ENCODE results near the gene TMBIM6. TPM values are rescaled to one million over a fixed set of nuclear protein-coding genes. Genes with fewer than 3 reads are reported as not detected.
"Not testable (repeated sequence)": the region's sequence is repeated elsewhere in the genome, so short reads cannot be mapped to it uniquely, and the experiment has no call there.

TMBIM6 gene
- total RNA-seq, 4 donors from 2014 or later: 228 to 395 (median 322) TPM

- no peak for DNase-seq (ENCODE audit: extremely low spot score)
- peaks cover 0 to 12% (median 5%) of the 10 kb centered on the region in 4 donors for H3K4me1 ChIP-seq
- H3K36me3 ChIP-seq: peaks cover 48 to 73% (median 68%) of the 10 kb centered on the region in 4 donors
- no peaks in the 10 kb centered on the region for H3K9me3 ChIP-seq
- H3K27me3 ChIP-seq: no peaks in the 10 kb centered on the region
- TF ChIP-seq POLR2AphosphoS5 (IDR thresholded peaks at IDR 0.05) (peak in 1 of 2 donors; percentile 5), CTCF (IDR thresholded peaks at IDR 0.05) (peak; percentile 52 to 73 (median 53)), POLR2A (IDR thresholded peaks at IDR 0.05; ENCODE audit: low read depth) (no peak)
- WGBS: 16% methylated on average over 8 of the region's 8 CpGs
- no peak overlapping the region for H3K4me3 ChIP-seq
- peak overlapping the region in 2 of 4 donors; percentile 23 to 55 for H3K27ac ChIP-seq (replicated peaks in 1 of 4)
- intact Hi-C loops (cut with DNase I): no loop called here
Observed at GRCh38 chr12:49763006-49763591, 21.7 kb downstream of the TMBIM6 start.

- Histone ChIP-seq H3K27me3 (no peaks in the 10 kb centered on the region), H3K9me3 (no peaks in the 10 kb centered on the region), H3K4me3 (no peak overlapping the region), H3K27ac (replicated peaks in 1 of 4) (no peak overlapping the region), H3K36me3 (peaks cover 37 to 63% (median 58%) of the 10 kb centered on the region in 4 donors), H3K4me1 (peaks cover 0 to 12% (median 5%) of the 10 kb centered on the region in 4 donors)
- intact Hi-C loops (cut with DNase I): no loop called here
- DNase-seq (ENCODE audit: extremely low spot score): no peak
- WGBS: 59% methylated on average over 3 of the region's 3 CpGs
- no peak for TF ChIP-seq EP300 (IDR thresholded peaks at IDR 0.05)
- TF ChIP-seq CTCF (IDR thresholded peaks at IDR 0.05): no peak
- no peak for TF ChIP-seq POLR2A (IDR thresholded peaks at IDR 0.05; ENCODE audit: low read depth)
- TF ChIP-seq POLR2AphosphoS5 (IDR thresholded peaks at IDR 0.05): no peak
Observed at GRCh38 chr12:49764126-49764525, 22.8 kb downstream of the TMBIM6 start.

GRCh38 chr12:49766115-49766455 lies 24.7 kb downstream of the TMBIM6 start:
- Histone ChIP-seq H3K36me3 (peaks cover 18 to 43% (median 39%) of the 10 kb centered on the region in 4 donors), H3K4me1 (peaks cover 0 to 12% (median 5%) of the 10 kb centered on the region in 4 donors), H3K27me3 (no peaks in the 10 kb centered on the region), H3K9me3 (no peaks in the 10 kb centered on the region), H3K4me3 (no peak overlapping the region), H3K27ac (replicated peaks in 1 of 4) (no peak overlapping the region)
- TF ChIP-seq EP300 (IDR thresholded peaks at IDR 0.05): no peak
- no peak for TF ChIP-seq POLR2A (IDR thresholded peaks at IDR 0.05; ENCODE audit: low read depth)
- no peak for TF ChIP-seq CTCF (IDR thresholded peaks at IDR 0.05)
- TF ChIP-seq POLR2AphosphoS5 (IDR thresholded peaks at IDR 0.05): no peak
- no peak for DNase-seq (ENCODE audit: extremely low spot score)
- intact Hi-C loops (cut with DNase I): no loop called here
- WGBS: 92% methylated on average over 8 of the region's 8 CpGs

- intact Hi-C loops (cut with DNase I): no loop called here
- 86% methylated on average over 4 of the region's 4 CpGs for WGBS
- H3K4me3 ChIP-seq: no peak overlapping the region
- H3K27me3 ChIP-seq: no peaks in the 10 kb centered on the region
- H3K36me3 ChIP-seq: peaks cover 13 to 31% (median 26%) of the 10 kb centered on the region in 4 donors
- no peaks in the 10 kb centered on the region for H3K9me3 ChIP-seq
- TF ChIP-seq EP300 (IDR thresholded peaks at IDR 0.05) (no peak), POLR2A (IDR thresholded peaks at IDR 0.05; ENCODE audit: low read depth) (no peak), CTCF (IDR thresholded peaks at IDR 0.05) (no peak), POLR2AphosphoS5 (IDR thresholded peaks at IDR 0.05) (no peak)
- H3K27ac ChIP-seq (replicated peaks in 1 of 4): no peak overlapping the region
- DNase-seq (ENCODE audit: extremely low spot score): no peak
- H3K4me1 ChIP-seq: peaks cover 0 to 12% (median 5%) of the 10 kb centered on the region in 4 donors
Observed at GRCh38 chr12:49767333-49767732, 26.0 kb downstream of the TMBIM6 start.

GRCh38 chr12:49773102-49773501 lies 31.7 kb downstream of the TMBIM6 start:
- DNase-seq (ENCODE audit: extremely low spot score); H3K27me3 ChIP-seq; H3K4me3 ChIP-seq; H3K9me3 ChIP-seq; H3K27ac ChIP-seq (replicated peaks in 1 of 4); H3K36me3 ChIP-seq: not testable (repeated sequence)
- intact Hi-C loops (cut with DNase I): loop anchor here (10.0 kb wide), 1 partner anchor 192 kb away; the partner anchor contains the start of gene AQP5
- H3K4me1 ChIP-seq: peaks cover 0 to 13% (median 5%) of the 10 kb centered on the region in 4 donors
- WGBS: 89% methylated on average over 7 of the region's 7 CpGs

Measured in esophagus muscularis mucosa (tissue), 4 donors.